Smooth muscle cell (in vitro differentiated cells): ENCODE results near the gene RNASE1. TPM values are rescaled to one million over a fixed set of nuclear protein-coding genes. Genes with fewer than 3 reads are reported as not detected.

Experiments
- DNase-seq: peaks from one replicate; lab custom pipeline; 2025; ENCODE audit not compliant: unreplicated experiment; lab: John Stamatoyannopoulos, UW
- H2AFZ ChIP-seq: fragments of 200-600 bp; sonication (generic); 2 replicates; pipeline ENCODE4 v1.6.0; 2016; ENCODE audit warnings: antibody characterized with exemption, low read depth, mild to moderate bottlenecking
- H3F3A ChIP-seq: fragments of 200-600 bp; sonication (generic); 2 replicates; pipeline ENCODE4 v1.6.0; 2017; ENCODE audit warnings: antibody characterized with exemption, low read depth
- H3K27ac ChIP-seq: fragments of 200-600 bp; sonication (generic); 2 replicates; pipeline ENCODE4 v1.5.1; 2016; ENCODE audit warnings: low read depth, mild to moderate bottlenecking
- H3K27me3 ChIP-seq: fragments of 200-600 bp; sonication (generic); 2 replicates; pipeline ENCODE4 v1.6.1; 2016; ENCODE audit warnings: low read depth, mild to moderate bottlenecking
- H3K36me3 ChIP-seq: fragments of 200-600 bp; sonication (generic); 2 replicates; pipeline ENCODE4 v1.5.1; 2016; ENCODE audit warnings: low read depth
- H3K4me1 ChIP-seq: fragments of 200-600 bp; sonication (generic); 2 replicates; pipeline ENCODE4 v1.5.1; 2016; ENCODE audit warnings: low read depth
- H3K4me2 ChIP-seq: fragments of 200-600 bp; sonication (generic); 2 replicates; pipeline ENCODE4 v1.6.0; 2016; ENCODE audit warnings: mild to moderate bottlenecking
- H3K4me3 ChIP-seq: fragments of 200-600 bp; sonication (generic); 2 replicates; pipeline ENCODE4 v1.5.1; 2016; ENCODE audit warnings: mild to moderate bottlenecking
- H3K79me2 ChIP-seq: fragments of 200-600 bp; sonication (generic); 2 replicates; pipeline ENCODE4 v1.6.0; 2016; ENCODE audit warnings: low read depth, mild to moderate bottlenecking
- H3K9ac ChIP-seq: fragments of 200-600 bp; sonication (generic); 2 replicates; pipeline ENCODE4 v1.6.0; 2016; ENCODE audit warnings: low read depth
- H3K9me3 ChIP-seq: fragments of 200-600 bp; sonication (generic); replicated peaks from 2 replicates; pipeline ENCODE4 v1.5.1; 2016; ENCODE audit warnings: low read depth
- H4K20me1 ChIP-seq: fragments of 200-600 bp; sonication (generic); 2 replicates; pipeline ENCODE4 v1.6.0; 2016; ENCODE audit warnings: low read depth
- CTCF ChIP-seq: fragments of 200-600 bp; sonication (generic); IDR thresholded peaks from 2 replicates; pipeline ENCODE4 v1.5.1; 2017; ENCODE audit warnings: borderline replicate concordance, mild to moderate bottlenecking, antibody characterized with exemption; ENCODE audit not compliant: insufficient read depth, poor library complexity, severe bottlenecking
- WGBS: methylation state at CpG from one replicate; pipeline ENCODE4 v1.1.7; 2016; ENCODE audit warnings: low lambda C conversion rate; 5-methylcytosine and 5-hydroxymethylcytosine counted together
- polyA plus RNA-seq: library from polyadenylated mRNA; unstranded; fragments of >200 nt; fragmentation: Nextera tagmentation; extraction: Ambion mirVana; gene quantifications from 2 replicates; pipeline ENCODE4 v1.2.1, GENCODE V29; 2016
- total RNA-seq: library from RNA; depleted of rRNA; stranded (reverse); fragments of >200 nt; gene quantifications from 2 replicates; pipeline ENCODE4 v1.2.3, GENCODE V29; 2014

Gene RNASE1
- total and polyA plus RNA-seq, 2 experiments from 2014 or later: 4.0 to 6.9 TPM

DNA sequence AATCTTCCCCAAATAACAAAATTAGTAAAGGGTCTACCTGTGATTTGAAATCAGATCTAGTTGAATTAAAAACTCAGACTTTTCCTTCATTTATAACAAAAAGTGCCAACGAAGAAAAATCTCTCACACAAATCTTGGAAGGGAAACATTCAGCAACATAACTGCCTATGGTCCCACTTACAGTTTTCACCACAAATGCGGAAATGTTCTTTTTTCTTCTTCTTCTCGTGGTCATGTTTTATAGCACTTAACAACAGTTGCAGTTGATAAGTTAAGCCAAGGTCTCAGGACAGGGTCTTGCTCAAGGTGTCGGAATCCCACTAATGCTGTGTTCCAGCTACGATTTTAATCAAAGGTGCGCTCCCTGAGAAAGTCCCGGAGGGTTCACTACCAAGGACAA, 11.5 kb downstream of the RNASE1 start:
- no peaks in the 10 kb centered on the region for H4K20me1 ChIP-seq
- H3K9me3 ChIP-seq: no peaks in the 10 kb centered on the region
- no peak overlapping the region for H3K4me3 ChIP-seq
- no peaks in the 10 kb centered on the region for H3F3A ChIP-seq
- H3K79me2 ChIP-seq: no peaks in the 10 kb centered on the region
- no peaks in the 10 kb centered on the region for H3K27me3 ChIP-seq
- no peak overlapping the region for H2AFZ ChIP-seq
- no peak for TF ChIP-seq CTCF
- H3K36me3 ChIP-seq: no peaks in the 10 kb centered on the region
- no peak overlapping the region for H3K27ac ChIP-seq
- no peaks in the 10 kb centered on the region for H3K4me1 ChIP-seq
- DNase-seq: no peak
- WGBS: 69% methylated on average over 7 of the region's 7 CpGs
- H3K9ac ChIP-seq: no peak overlapping the region
- no peak overlapping the region for H3K4me2 ChIP-seq

DNA sequence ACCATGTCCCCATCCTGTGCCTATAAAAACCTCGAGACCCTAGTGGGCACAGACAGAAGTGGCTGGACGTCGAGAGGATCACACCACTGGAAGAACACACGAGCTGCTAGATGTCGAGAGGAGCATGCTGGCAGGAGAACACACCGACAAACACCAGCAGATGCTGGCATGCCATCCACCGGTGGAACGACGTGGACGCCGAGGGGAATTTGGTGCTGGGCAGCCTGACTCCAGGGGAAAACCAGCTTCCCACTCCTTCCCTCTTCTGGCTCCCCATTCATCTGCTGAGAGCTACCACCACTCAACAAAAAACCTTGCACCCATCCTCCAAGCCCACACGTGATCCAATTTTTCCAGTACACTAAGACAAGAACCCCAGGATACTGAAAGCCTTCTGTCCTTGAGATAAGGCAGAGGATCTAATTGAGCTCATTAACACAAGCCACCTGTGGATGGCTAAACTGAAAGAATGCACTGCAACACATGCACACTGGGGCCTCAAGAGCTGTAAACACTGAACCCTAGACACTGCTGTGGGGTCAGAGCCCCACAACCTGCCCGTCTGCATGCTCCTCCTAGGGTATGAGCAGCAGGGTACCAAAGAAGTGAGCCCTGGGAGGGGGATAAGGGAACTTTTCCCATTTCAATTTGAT, 12.1 kb downstream of the RNASE1 start:
- Histone ChIP-seq H3K79me2 (no peaks in the 10 kb centered on the region), H3K4me2 (no peak overlapping the region), H3F3A (no peaks in the 10 kb centered on the region), H3K4me3 (no peak overlapping the region), H3K9ac (no peak overlapping the region), H3K9me3 (no peaks in the 10 kb centered on the region), H3K27ac (no peak overlapping the region), H3K27me3 (no peaks in the 10 kb centered on the region), H3K4me1 (no peaks in the 10 kb centered on the region), H4K20me1 (no peaks in the 10 kb centered on the region), H2AFZ (no peak overlapping the region), H3K36me3 (no peaks in the 10 kb centered on the region)
- WGBS: 84% methylated on average over 13 of the region's 13 CpGs
- TF ChIP-seq CTCF: no peak
- no peak for DNase-seq

DNA sequence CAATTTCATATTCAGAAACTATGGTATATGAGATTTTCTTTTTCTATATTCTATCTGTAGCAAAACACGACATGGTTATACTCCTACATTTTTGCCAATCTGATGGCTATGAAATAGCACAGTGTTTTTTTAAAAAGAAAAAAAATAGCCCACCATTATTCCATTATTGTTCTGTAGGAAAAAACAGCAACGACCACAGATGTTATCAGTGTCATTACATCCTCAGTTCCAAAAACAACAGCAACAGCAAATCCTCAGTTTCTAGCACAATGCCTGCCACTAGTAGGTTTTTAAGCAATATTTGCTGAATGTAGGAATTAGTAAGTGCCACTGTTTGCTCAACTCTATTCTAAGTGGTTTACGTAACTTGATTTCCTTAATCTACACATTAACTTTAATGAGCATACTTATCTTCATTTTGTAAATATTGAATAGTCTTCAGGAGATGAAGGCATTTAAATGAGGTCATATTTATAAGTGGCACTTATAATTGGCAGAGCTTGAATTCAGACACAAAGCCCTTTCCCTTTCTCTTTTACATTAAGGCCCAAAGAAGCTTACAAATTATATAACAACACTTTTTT, 13.3 kb downstream of the RNASE1 start:
- WGBS: 72% methylated on average over 3 of the region's 3 CpGs
- no peak overlapping the region for H3K27ac ChIP-seq
- DNase-seq: no peak
- no peak for TF ChIP-seq CTCF
- H3K9ac ChIP-seq: no peak overlapping the region
- no peaks in the 10 kb centered on the region for H3F3A ChIP-seq
- H2AFZ ChIP-seq: no peak overlapping the region
- no peaks in the 10 kb centered on the region for H4K20me1 ChIP-seq
- H3K27me3 ChIP-seq: no peaks in the 10 kb centered on the region
- no peaks in the 10 kb centered on the region for H3K79me2 ChIP-seq
- no peak overlapping the region for H3K4me2 ChIP-seq
- no peak overlapping the region for H3K4me3 ChIP-seq
- H3K9me3 ChIP-seq: no peaks in the 10 kb centered on the region
- no peaks in the 10 kb centered on the region for H3K36me3 ChIP-seq
- no peaks in the 10 kb centered on the region for H3K4me1 ChIP-seq

DNA sequence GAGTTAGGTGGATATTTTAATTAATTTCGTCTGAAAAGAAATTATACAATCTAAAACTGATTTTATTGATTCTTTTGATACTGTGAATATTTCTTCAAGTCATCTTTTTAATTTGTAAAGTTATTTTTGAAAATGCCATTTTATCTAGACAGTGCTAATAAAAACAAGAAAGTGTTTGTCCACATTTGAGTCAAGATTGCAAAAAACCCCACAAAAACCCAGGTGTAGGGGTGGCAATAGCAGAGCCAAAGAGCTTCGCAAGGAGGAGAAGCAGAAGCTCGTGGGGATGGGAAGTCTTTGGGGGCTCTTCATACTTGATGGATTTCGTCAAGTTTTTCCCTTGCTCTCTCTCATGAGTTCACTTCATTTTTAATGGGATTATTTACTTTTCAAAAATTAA, 15.6 kb downstream of the RNASE1 start:
- Histone ChIP-seq H3K36me3 (no peaks in the 10 kb centered on the region), H3K79me2 (no peaks in the 10 kb centered on the region), H3K9ac (no peak overlapping the region), H3F3A (no peaks in the 10 kb centered on the region), H3K4me1 (peaks cover 6% of the 10 kb centered on the region), H4K20me1 (no peaks in the 10 kb centered on the region), H3K4me3 (no peak overlapping the region), H3K4me2 (no peak overlapping the region), H3K27me3 (no peaks in the 10 kb centered on the region), H3K9me3 (no peaks in the 10 kb centered on the region), H2AFZ (no peak overlapping the region), H3K27ac (no peak overlapping the region)
- no peak for TF ChIP-seq CTCF
- DNase-seq: no peak
- 82% methylated on average over 4 of the region's 4 CpGs for WGBS
